Measurements from ENCODE around the gene FXYD3.
"Not testable (repeated sequence)": the region's sequence is repeated elsewhere in the genome, so short reads cannot be mapped to it uniquely, and the experiment has no call there.

Gene FXYD3

DNA sequence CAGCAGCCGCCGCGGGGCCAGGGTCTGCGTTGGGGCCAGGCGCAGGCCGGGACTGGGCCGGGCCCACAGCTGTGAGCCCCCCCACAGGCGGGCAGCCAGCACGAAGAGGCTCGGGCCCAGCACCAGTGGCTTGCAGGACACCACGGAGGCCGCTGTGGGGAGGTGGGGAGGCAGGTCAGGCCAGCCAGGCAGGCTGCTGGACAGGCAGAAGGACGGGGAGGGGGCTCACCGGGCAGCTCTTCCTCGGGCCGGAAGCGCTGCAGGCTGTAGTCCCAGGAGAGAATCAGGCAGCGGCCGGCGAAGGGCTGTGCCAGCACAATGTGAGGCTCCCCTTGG, 11.0 kb downstream of the FXYD3 start:
- DNase-seq = no peak

DNA sequence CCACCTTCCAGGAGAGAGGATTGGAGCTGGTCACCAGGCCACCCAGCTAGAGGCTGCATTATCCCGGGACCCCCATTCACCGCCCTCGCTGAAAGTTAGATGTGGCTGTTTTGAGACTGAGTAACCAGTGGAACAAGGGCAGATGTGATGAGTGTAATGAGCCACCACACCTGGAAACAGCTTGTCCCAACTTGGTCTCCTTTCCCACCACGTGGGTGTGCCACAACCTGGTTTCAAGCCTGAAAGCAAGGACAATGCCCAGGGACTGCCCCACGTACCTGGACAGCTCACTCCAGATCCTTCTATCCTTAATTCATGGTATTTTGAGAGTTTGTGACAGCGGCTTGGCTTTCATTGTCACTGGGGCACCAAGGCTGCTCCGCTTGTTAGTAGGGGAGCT, 12.2 kb downstream of the FXYD3 start:
- DNase-seq = no peak

DNA sequence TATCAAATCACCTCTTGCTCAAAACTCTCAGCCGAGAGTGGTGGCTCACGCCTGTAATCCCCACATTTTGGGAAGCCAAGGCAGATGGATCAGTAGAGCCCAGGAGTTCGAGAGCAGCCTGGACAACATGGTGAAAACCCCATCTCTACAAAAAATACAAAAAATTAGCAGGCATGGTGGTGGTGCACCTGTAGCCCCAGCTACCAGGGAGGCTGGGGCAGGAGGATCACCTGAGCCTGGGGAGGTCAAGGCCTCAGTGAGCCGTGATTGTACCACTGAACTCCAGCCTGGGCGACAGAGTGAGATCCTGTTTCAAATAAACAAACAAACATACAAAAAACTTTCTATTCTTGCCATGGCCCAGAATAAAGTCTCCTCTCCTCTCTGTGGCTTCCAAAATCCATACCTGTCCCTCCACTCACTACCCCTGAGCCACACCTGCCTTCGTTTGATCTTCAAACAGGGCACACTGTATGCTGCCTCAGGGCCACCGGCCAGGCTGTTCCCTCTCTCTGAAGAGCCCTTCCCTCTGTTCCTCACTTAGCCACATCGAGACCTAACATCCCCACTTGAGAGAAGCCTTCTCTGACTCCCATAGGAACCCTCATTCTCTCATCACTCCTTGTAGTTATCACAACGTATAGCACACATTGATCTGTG, 12.9 kb downstream of the FXYD3 start:
- no peak for DNase-seq

DNA sequence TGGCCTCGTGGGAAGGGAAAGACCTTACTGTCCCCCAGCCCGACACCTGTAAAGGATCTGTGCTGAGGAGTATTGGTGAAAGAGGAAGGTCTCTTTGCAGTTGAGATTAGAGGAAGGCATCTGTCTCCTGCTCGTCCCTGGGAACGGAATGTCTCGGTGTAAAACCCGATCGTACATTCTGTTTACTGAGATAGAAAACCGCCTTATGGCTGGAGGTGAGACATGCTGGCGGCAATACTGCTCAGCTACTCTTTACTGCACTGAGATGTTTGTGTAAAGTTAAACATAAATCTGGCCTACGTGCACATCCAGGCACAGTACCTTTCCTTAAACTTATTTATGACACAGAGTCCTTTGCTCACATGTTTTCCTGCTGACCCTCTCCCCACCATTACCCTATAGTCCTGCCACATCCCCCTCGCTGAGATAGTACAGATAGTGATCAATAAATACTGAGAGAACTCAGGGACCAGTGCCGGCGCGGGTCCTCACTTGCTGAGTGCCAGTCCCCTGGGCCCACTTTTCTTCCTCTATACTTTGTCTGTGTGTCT, 14.2 kb downstream of the FXYD3 start:
- DNase-seq = not testable (repeated sequence)

DNA sequence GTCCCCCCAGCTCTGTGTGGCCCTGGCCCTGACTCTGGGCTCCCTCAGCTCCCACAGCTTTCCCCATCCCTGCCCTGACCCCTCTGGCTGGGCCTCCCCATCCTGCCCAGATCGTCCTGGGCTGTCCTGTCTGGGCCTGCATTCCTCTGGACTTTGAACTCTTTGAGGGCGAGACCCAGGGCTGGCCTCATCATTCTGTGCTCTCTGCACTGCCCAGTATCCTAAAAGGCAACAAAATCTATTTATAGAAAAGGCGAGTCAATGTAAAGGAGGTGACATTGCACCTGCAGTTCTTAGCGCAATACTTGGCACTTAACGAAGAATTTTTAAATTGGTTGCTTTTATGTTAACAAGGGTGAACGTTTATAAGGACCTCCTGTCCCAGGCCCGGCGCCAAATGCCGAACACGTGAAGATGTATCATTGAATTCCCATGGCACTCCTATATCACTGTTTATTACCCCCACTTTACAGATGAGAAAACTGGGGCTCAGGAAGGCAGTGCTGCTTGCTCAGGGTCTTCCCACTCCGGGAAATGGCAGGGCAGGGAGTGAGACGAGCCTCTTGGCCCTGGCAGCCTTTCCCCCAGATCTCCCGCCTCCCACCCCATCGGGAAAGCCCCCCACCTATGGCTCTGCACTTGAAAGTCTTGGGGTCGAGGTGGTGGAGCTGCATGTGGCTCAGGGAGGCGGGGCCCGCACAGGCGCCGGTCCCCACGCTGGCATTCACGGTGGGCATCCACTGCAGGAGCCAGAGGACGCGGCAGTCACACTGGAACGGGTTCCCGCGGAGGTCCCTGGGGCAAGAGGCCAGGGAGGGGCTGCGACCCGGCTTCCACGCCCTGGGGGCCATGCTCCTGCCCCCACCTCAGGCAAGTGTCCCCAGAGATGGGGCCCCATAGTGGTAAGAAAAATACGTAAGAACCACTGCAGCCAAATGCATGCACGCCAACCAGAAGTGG, 15.4 kb downstream of the FXYD3 start:
- DNase-seq = no peak

DNA sequence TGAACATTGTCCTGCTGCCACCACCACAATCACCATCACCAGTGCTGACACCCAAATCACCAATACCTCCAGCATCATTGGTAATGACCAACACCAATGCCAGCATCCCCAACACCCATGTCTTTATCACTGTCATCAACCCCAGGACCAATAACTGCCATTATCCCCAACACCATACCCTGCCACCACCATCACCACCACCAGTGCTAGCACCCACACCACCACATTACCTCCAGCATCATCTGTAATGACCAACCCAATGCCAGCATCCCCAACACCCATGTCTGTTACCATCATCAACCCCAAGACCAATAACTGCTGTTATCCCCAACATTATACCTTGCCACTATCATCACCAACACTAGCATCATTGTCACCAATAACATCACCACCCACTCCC, 16.6 kb downstream of the FXYD3 start:
- no peak for DNase-seq

DNA sequence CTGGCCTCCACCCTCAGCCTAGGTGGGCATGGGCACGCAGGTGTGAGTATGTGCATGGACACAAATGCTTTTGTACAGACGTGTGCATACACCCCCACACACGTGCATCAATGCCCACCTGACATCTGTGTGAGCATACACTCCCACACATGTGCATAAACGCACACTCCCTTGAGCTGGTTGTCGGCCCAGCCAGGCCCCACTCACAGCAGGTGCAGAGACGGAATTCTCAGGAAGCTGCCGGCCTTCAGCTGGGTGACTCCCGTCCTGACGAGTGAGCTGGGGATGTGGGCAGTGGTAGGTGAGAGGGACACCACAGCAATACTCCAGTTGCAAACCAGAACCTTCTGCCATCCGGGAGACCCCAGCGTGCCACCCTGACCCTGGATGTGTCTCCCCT, 18.2 kb downstream of the FXYD3 start:
- no peak for DNase-seq

DNA sequence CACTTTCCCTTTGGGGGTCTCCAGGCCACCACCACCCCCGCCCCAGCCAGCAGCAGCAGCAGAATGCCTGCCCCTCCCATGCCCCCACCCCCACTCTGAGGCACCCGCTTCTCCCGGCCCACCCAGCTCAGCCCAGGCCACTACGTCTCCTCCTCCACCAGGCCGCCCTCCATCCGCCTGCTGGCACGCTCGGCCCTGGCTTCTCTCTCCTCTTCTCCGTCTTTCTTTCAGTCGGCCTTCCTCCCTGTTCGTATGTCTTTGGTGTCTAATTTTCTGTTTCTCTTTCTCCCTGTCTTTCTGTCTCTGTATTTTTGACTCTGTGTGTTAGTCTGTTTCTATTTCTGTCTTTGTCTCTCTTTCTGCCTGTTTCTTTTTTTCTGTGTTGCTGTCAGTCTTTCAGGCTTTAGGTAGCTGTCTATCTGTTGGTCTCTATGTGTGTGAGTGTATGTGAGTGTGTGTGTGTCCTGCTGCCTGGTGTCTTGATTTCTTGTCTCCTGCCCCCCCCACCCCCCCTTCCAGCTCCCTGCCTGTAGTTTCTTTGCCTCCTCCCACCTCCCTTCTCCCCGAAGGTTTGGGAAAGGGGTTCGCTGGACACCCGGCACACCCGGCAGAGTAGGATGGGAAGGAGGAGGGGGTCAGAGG, 19.1 kb downstream of the FXYD3 start, which contains the start of gene LGI4:
Gene LGI4 (minus strand): TSS at position 459 of the 642 bp plus-strand sequence. CDS start 379 bp downstream, at position 80.
- DNase-seq = no peak

DNA sequence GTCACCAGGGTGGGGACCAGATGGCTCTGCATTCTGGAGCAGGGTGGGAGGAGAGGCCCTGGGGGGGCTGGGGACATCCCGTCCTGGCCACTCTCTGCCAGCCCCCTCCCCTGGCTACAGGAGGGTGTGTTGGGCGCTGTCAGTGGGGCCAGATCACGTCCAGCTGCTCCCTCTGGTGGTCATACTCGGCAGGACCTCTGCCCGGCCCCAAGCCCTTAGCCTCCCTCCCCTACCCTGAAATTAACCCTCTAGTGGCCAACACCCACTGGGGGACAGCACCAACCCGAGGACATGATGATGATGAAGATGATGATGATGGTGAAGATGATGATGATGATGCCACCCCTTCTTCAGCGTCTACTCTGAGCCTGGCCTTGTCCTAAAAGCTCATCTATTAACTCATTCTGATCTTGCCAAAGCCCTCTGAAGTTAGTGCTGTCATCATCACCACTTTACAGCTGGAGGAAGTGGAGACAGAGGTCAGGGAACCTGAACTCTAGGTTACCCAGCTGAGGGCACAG, 19.8 kb downstream of the FXYD3 start:
- DNase-seq = peak in 1 of 2 donors; percentile 81

DNA sequence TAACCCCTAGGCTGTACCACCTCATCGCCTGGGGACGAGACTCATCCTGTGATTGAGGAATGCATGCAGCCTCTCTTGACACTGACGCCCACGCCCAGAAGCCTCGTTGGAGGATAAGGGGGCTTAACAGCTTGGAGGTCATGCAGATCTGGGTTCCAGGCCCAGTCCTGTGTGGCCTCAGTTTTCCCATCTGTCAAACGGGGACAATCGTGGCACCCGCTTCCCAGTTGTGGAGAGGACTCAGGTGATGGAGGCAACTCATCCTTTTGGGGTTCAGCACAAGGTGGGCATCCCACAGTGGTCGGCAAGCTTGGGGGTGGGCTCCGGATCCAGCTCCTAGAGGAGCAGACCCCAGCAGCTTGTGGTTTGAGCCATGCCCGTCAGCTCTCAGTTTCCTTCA, 20.6 kb downstream of the FXYD3 start:
- no peak for DNase-seq

DNA sequence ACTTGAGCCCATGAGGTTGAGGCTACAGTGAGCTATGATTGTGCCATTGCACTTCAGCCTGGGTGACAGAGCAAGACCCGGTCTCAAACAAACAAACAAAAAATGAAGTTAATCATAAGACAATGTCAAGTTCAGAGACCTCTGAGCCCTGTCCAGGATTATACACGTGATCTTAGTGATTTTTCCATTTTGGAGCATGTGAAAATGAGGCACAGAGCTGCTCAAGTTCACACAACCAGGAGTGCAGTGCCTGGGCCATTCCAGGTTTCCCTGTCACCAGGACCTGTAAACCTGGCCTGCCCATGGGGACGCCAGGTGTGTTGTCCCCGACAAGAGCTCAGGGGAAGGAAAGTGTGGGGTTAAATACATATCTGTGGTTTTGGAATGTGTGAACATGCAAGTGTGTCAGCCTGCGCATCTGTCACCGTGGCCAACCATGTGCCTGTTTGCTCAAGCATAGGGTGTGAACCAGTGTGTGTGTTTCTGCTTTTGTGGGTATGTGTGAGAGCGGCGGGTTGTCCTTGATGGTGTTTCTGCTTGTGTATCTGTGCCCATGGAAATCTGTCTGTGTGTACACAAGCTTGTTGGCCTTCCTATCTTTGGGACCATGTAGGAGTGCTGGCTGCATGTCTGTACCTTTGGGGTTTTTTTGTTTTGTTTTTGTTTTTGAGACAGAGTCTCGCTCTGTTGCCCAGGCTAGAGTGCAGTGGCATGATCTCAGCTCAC, 21.5 kb downstream of the FXYD3 start:
- no peak for DNase-seq

DNA sequence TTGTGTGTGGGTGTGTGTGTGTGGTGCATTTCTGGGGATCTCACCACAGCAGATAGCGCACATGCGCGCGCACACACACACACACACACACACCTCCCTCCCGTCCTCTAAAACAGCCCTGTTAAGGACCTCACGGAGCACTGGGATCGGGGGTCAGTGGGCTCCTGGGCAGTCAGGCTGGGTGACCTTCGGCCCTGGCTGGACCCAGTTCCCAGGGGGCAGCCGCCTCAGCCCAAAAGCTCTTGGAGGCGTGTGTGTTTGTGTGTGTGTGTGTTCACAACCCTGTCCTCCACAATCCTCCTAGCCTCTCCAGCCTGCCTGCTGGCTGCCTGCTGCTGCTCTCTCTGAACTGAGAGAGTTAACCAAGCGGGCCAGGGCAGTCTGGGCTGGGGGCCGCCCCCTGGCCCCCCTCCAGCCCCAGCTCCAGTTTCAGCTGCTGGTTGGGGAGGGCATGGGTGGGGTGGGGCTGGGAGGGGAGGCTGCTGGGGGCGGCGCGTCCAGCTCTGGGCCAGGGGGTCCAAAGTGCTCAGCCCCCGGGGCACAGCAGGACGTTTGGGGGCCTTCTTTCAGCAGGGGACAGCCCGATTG, 22.8 kb downstream of the FXYD3 start, which contains the start of gene FXYD1:
Gene FXYD1 (plus strand): TSS at position 520 of the 588 bp plus-strand sequence. CDS start 1,256 bp downstream, outside the sequence.
- no peak for DNase-seq

DNA sequence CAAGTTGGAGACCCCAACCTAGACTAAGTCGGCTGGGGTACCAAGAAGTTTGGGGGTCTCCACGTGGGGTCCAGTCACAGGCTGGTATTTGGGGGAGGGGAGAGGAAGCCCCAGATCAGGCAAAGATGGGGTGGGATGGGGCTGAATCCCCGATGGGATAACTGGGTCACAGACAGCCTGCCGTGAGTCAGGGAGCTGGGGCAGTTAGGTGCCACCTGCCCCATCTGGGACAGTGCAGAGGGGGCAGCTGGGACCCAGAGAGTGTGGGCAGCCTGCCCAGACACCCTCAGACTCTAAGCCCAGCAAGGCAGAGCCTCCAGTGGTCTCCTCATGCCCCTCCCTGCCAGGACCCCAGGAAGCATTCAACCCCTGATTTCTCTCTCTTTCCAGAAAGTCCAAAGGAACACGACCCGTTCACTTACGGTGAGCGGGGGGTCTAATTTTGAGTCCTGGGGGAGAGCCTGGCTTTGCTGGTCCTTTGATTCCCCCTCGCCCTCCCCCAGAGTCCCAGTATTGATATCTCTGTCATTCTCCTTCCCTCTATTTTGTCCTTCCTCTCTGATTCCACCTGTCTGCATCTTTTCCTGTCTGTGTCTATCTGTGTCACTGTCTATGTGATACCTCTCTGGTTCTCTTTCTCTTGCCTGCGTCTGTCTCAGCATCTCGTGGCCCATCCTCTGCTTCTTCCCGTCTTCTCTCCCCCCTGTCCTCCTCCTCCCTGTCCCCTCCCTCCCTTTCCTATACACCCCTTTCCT, 24.8 kb downstream of the FXYD3 start:
- no peak for DNase-seq

DNA sequence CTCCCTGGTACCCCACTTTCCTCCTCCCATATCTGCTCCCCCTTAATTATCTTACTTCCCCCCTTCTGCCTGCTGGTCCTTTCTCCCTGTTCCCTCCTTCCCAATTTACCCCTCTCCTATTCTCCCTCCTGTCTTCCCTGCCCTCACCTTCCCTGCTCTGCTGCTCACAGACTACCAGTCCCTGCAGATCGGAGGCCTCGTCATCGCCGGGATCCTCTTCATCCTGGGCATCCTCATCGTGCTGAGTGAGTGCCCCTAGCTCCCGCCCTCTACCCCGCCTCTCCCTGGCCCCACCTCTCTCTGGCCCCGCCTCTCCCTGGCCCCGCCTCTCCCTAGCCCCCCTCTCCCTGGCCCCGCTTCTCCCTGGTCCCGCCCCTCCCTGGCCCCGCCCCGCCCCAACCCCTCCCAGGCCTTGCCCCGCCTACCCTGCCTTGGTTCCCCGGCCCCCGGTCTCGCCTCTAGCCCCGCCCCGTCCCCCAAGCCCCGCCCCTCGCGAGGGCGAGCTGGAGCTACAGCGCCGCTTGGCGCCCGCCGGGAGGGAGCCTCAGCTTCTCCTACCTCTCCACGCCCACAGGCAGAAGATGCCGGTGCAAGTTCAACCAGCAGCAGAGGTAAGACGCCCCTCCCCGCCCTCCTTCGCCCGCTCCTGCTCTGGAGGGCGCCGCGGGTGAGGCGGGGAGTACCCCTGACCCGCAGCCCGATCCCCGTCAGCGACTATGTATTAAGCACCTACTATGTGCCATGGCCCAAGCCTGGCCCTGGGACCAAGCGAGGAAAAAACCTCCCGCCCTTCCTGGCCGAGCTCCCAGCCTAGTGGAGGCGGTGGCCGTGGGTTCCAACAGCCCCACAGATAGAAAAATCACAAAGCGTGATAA, 25.6 kb downstream of the FXYD3 start:
- DNase-seq = peak; percentile 86

DNA sequence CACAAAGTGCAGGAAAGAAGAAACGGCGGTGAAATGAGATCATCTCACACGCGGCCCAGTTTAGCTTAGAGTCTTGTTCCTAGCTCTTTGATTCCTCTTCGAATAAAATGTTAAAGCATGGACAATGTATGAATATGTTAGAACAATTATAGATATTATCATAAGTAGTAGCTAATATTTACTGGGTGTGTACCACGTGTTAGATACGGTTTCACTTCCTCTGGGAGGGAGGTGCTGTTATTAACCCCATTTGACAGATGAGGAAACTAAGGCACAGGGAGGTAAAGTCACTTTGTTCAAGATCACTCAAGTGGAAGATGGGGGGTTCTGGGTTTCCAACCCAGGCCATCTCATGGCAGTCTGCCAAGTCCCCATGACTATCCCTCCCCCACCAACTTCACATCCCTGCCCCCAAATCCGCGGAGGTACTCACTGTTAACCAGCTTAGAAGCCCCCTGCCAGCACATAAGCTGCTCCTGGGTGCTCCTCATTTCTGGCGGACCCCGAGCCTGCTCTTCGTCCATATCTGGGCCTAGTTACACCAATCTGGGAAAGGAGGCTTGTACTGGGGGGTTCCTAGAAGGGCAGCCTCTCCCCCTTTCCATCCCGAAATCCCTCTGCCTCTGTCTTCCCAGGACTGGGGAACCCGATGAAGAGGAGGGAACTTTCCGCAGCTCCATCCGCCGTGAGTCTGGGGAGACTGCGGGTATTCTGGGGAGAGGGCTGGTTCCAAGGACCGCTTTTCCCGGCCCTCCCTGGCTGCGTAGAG, 26.4 kb downstream of the FXYD3 start:
- DNase-seq = peak; percentile 31 to 39

DNA sequence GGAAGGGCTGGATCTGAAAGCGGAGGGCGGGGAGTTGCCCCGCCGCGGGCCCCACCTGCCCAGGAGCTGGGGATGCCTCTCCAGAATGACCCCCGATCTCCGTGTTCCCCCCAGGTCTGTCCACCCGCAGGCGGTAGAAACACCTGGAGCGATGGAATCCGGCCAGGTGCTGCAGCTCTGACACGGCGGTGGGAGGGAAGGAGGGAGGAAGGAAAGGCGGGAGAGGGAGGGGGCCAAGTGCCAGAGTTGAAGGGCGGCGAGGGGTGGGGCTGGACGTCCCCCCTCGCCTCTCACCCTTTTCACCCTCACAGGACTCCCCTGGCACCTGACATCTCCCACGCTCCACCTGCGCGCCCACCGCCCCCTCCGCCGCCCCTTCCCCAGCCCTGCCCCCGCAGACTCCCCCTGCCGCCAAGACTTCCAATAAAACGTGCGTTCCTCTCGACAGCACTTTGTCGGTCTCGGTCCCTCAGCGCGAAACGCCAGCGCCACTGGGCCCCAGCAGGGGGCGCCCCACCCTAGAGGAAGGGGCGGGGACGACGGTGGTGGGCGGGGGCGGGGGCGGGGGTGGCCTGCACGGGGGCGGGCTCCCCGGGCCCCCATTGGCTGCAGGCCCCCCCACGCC, 27.1 kb downstream of the FXYD3 start:
- DNase-seq = peak in 1 of 2 donors; percentile 65

DNA sequence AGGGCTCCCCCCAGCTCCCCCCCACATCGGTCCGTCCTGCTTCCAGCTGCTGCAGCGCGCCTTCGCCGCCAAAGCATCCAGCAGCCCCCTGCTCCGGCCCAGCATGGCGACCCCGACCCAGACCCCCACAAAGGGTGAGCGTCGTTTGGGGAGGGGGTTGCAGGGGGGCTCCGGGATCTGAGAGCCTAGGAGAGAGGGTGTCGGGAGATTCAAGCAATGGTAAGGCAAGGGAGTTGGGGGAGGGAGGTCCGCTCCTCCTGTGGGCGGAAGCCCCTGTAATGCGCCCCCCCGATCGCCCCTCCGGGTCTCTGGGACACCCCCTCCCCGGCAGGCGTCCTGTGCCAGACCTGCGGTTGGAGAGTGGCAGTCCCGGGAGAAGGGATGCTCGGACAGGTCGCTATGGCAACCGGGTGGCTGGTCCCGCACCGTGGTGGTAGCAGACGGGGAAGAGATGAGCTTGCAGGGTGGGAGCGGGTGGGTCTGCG, 27.6 kb downstream of the FXYD3 start, which contains the start of gene FXYD7:
Gene FXYD7 (plus strand): TSS at position 25 of the 485 bp plus-strand sequence. CDS start 79 bp downstream, at position 104.
- DNase-seq = no peak

DNA sequence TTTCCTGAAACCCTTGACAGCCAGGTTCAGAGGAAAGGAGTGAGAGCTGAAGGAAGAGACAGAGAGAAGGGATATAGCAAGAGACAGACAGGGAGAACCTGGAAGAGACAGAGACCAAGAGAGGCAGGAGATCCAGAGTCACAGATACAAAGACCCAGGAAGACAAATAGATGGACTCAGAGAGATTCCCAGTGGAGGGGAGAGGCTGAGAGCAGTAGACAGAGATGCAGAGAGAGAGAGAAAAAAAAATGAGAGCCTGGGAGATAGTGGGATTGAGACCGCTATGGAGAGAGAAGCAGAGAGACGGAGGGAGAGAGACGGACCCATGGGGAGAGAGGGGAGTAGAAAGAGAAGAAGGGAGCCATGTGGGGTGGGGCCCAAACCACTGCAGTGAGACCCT, 28.2 kb downstream of the FXYD3 start:
- no peak for DNase-seq

DNA sequence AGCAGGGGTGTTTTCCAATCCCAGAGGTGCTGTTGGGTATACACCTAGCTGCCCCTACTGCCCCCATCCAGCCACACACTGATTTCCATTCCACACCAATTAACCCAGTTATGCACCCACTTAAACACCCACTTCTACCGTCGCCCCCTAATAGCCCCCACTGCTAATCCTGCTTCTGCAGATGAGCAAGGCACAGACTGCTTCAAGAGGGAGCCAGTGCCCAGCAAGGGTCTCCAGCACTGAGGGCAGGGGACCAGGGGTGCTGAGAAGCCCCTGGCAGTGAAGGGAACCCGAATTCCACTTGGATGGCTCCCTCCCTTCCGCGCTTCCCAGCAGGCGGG, 28.6 kb downstream of the FXYD3 start:
- no peak for DNase-seq

Data from inflammatory macrophage treated with lipopolysaccharide for 1 hour (primary cell).